ENCODE measurements around the gene C11orf91. TPM values are rescaled to one million over a fixed set of nuclear protein-coding genes. Genes with fewer than 3 reads are reported as not detected.
A peak's percentile ranks its signal among the peaks of the same experiment; 100 is the strongest.

The C11orf91 gene
- total RNA-seq, 1 experiment from 2014 or later = not detected

DNA sequence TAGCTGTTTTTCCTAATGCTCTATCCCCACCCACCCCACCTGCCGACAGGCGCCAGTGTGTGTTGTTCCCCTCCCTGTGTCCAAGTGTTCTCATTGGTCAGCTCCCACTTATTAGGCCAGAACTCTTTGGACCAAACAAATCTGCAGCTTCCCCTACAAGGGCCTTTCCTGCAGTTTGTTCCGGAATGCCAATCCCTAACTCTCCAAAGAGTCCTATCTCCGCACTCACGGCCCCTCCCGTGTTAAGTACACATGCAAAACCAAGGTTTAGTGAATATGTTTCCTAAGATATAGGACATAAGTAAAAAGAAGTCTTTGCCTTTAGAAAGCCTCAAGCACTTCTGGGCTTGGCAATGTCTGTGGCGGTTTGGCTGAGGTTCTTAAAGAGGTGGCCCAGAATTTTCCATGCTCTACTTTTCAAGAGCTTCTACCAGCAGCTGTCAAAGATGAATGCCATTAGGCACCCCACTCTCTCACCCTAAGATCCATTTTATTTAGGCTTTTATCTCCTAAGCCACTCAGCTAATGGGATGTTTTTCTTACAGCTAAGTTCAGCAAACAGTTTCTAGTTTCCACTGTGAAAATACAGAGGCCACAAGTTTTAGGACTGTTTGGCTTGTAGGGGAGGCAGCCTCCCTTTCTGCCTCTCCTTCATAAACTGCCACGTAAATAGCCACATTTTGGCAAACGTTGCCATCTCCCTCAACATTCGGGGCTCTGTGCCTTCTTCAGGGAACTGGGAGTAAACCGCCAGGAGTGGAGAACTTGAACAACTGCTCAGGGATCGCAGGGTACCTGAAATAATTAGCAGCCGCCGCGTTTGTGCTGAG is 34.0 kb upstream of the C11orf91 start:
- H2AFZ ChIP-seq = peak overlapping the region; percentile 71; the same call in 1 of the 2 replicates
- H3K4me1 ChIP-seq (replicated peaks; ENCODE audit: insufficient read depth) = peaks cover 52% of the 10 kb centered on the region
- H3K9me3 ChIP-seq (ENCODE audit: insufficient read depth, low read depth) = peaks cover under 1% of the 10 kb centered on the region; the same call in 1 of the 2 replicates
- H3K27me3 ChIP-seq (ENCODE audit: insufficient read depth, low read depth) = no peaks in the 10 kb centered on the region
- peaks cover 65% of the 10 kb centered on the region for H3K79me2 ChIP-seq (ENCODE audit: low read depth)
- peak overlapping the region; percentile 69 for H3K4me3 ChIP-seq
- no TSS peak for BruUV-seq (replicated peaks)
- peaks cover 45% of the 10 kb centered on the region for H4K20me1 ChIP-seq (ENCODE audit: insufficient read depth)
- H3K9me2 ChIP-seq (ENCODE audit: insufficient read depth) = no peaks in the 10 kb centered on the region
- peak overlapping the region; percentile 97 for H3K4me2 ChIP-seq
- H3K36me3 ChIP-seq (ENCODE audit: low read depth) = peaks cover 29% of the 10 kb centered on the region
- DNase-seq = peak in 1 of 2 experiments; percentile 35
- CTCF ChIA-PET = interaction anchor here (0.6 to 1.0 kb wide), 3 partner anchors 12 to 367 kb away, joined by 3 to 4 read pairs (median 3); no protein-coding TSS in a partner anchor
- intact Hi-C loops (cut with micrococcal nuclease; ENCODE audit: unreplicated experiment) = loop anchor here (1.0 to 10.0 kb wide), 5 partner anchors 11 to 572 kb away; partner anchors contain the start of genes CSTF3, FBXO3 and HIPK3
- TF ChIP-seq EZH2 (IDR thresholded peaks at IDR 0.05; ENCODE audit: low read depth) = no peak
- TF ChIP-seq, protein P1, sequence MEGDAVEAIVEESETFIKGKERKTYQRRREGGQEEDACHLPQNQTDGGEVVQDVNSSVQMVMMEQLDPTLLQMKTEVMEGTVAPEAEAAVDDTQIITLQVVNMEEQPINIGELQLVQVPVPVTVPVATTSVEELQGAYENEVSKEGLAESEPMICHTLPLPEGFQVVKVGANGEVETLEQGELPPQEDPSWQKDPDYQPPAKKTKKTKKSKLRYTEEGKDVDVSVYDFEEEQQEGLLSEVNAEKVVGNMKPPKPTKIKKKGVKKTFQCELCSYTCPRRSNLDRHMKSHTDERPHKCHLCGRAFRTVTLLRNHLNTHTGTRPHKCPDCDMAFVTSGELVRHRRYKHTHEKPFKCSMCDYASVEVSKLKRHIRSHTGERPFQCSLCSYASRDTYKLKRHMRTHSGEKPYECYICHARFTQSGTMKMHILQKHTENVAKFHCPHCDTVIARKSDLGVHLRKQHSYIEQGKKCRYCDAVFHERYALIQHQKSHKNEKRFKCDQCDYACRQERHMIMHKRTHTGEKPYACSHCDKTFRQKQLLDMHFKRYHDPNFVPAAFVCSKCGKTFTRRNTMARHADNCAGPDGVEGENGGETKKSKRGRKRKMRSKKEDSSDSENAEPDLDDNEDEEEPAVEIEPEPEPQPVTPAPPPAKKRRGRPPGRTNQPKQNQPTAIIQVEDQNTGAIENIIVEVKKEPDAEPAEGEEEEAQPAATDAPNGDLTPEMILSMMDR (conservative IDR thresholded peaks at IDR 0.05) = no peak
- POLR2A ChIA-PET (ENCODE audit: unreplicated experiment) = interaction anchor here (0.6 to 1.0 kb wide), 2 partner anchors 33 to 274 kb away, joined by 6 to 7 read pairs; no protein-coding TSS in a partner anchor
- peak overlapping the region; percentile 89 for H3K27ac ChIP-seq
- H3F3A ChIP-seq (ENCODE audit: insufficient read depth, low read depth) = peaks cover 26% of the 10 kb centered on the region

DNA sequence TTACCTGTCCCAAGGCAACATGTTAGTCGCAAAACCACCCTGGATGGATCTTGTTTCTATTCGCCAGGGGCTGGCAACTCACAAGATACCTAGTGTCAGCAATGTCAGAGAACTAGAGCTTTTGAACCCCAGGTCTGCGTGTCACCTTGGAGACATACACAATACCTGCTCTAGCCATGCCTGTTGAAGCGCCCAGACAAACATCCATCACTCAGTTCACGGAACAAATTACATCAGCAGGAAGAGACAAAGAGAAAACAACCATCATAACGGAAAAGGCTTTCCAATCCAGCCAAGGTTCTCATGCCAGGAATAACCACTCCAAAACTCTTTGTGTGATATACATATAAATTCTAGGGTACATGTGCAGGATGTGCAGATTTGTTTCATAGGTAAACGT is 33.4 kb upstream of the C11orf91 start:
- peaks cover 72% of the 10 kb centered on the region for H3K79me2 ChIP-seq (ENCODE audit: low read depth)
- H3K27ac ChIP-seq = no peak overlapping the region
- ChIA-PET CTCF (interaction anchor here (0.5 to 1.0 kb wide), 3 partner anchors 12 to 694 kb away, joined by 3 to 4 read pairs (median 3); no protein-coding TSS in a partner anchor), POLR2A (ENCODE audit: unreplicated experiment) (interaction anchor here (1.0 kb wide), 1 partner anchor 32 kb away, joined by 7 read pairs; no protein-coding TSS in a partner anchor)
- DNase-seq = no peak
- no TSS peak for BruUV-seq (replicated peaks)
- H3K9me2 ChIP-seq (ENCODE audit: insufficient read depth) = no peaks in the 10 kb centered on the region
- TF ChIP-seq EZH2 (IDR thresholded peaks at IDR 0.05; ENCODE audit: low read depth) = no peak
- TF ChIP-seq, protein P1 (conservative IDR thresholded peaks at IDR 0.05) = no peak
- no peaks in the 10 kb centered on the region for H3K27me3 ChIP-seq (ENCODE audit: insufficient read depth, low read depth)
- peaks cover 45% of the 10 kb centered on the region for H4K20me1 ChIP-seq (ENCODE audit: insufficient read depth)
- H3K4me2 ChIP-seq = peak overlapping the region; percentile 97
- peaks cover 52% of the 10 kb centered on the region for H3K4me1 ChIP-seq (replicated peaks; ENCODE audit: insufficient read depth)
- no peak overlapping the region for H2AFZ ChIP-seq
- intact Hi-C loops (cut with micrococcal nuclease; ENCODE audit: unreplicated experiment) = loop anchor here (1.0 to 10.0 kb wide), 2 partner anchors 11 to 479 kb away; partner anchors contain the start of gene HIPK3
- peaks cover 32% of the 10 kb centered on the region for H3K36me3 ChIP-seq (ENCODE audit: low read depth)
- peak overlapping the region; percentile 69 for H3K4me3 ChIP-seq
- H3F3A ChIP-seq (ENCODE audit: insufficient read depth, low read depth) = peaks cover 26% of the 10 kb centered on the region
- no peaks in the 10 kb centered on the region for H3K9me3 ChIP-seq (ENCODE audit: insufficient read depth, low read depth)

DNA sequence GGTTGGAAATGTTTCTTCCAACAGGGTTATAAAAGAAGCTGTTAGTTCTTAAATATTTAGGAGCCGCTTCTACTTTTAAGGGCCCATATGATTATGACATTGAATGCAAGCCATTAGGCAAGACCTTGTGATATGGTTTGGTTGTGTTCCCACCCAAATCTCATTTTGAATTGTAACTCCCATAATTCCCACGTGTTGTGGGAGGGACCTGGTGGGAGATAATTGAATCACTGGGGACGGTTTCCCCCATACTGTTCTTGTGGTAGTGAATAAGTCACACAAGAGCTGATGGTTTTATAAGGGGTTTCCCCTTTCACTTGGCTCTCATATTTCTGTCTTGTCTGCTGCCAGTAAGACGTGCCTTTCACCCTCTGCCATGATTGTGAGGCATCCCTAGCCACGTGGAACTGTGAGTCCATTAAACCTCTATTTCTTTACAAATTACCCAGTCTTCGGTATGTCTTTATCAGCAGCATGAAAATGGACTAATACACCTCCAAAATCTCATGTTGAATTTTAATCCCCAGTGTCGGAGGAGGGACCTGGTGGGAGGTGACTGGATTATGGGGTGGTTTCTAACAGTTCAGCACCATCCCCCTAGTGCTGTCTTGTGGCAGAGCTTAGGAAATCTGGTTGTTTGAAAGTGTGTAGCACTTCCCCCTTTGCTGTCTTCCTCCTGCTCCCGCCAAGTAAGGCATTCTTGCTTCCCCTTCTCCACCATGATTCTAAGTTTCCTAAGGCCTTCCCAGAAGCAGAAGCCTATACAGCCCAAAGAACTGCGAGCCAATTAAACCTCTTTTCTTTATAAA is 31.3 kb upstream of the C11orf91 start:
- Histone ChIP-seq H3F3A (ENCODE audit: insufficient read depth, low read depth) (peaks cover 12% of the 10 kb centered on the region; the same call in 1 of the 2 replicates), H3K27ac (no peak overlapping the region), H3K9me2 (ENCODE audit: insufficient read depth) (no peaks in the 10 kb centered on the region), H3K9me3 (ENCODE audit: insufficient read depth, low read depth) (no peaks in the 10 kb centered on the region), H3K4me1 (replicated peaks; ENCODE audit: insufficient read depth) (peaks cover 40% of the 10 kb centered on the region), H2AFZ (no peak overlapping the region), H3K36me3 (ENCODE audit: low read depth) (peaks cover 32% of the 10 kb centered on the region), H3K4me2 (peak overlapping the region; percentile 24; the same call in 1 of the 2 replicates), H3K27me3 (ENCODE audit: insufficient read depth, low read depth) (no peaks in the 10 kb centered on the region), H3K79me2 (ENCODE audit: low read depth) (peaks cover 91% of the 10 kb centered on the region), H4K20me1 (ENCODE audit: insufficient read depth) (peaks cover 48% of the 10 kb centered on the region), H3K4me3 (no peak overlapping the region)
- peak in 1 of 2 experiments; percentile 8 for DNase-seq
- intact Hi-C loops (cut with micrococcal nuclease; ENCODE audit: unreplicated experiment) = loop anchor here (10.0 kb wide), 1 partner anchor 477 kb away; the partner anchor contains the start of gene HIPK3
- no peak for TF ChIP-seq EZH2 (IDR thresholded peaks at IDR 0.05; ENCODE audit: low read depth)
- TF ChIP-seq, protein P1 (conservative IDR thresholded peaks at IDR 0.05) = no peak
- POLR2A ChIA-PET (ENCODE audit: unreplicated experiment) = no interaction called here
- BruUV-seq (replicated peaks) = no TSS peak
- CTCF ChIA-PET = no interaction called here
